CD4-positive, alpha-beta T cell treated with Interleukin-15 for 1 hour (primary cell): ENCODE measurements around the gene TRMT5.

ENCODE experiments used
- DNase-seq: peaks from one replicate; pipeline ENCODE4 v3.0.0-alpha.2; 2020

Gene TRMT5

GRCh38 chr14:60980811-60981632 is at the start of gene TRMT5, which contains the start of gene SLC38A6:
TSS of gene TRMT5 (minus strand) at chr14:60981079. CDS start at chr14:60980973, 106 bp downstream.
TSS of gene SLC38A6 (plus strand) at chr14:60981245. CDS start at chr14:60981278, 33 bp downstream.
- peak; percentile 91 for DNase-seq

- no peak for DNase-seq
These were observed 45.6 kb upstream of the TRMT5 start for GRCh38 chr14:61026526-61026925.

- DNase-seq, result peak; percentile 43
These were observed 44.7 kb upstream of the TRMT5 start for GRCh38 chr14:61025251-61026223.

DNA sequence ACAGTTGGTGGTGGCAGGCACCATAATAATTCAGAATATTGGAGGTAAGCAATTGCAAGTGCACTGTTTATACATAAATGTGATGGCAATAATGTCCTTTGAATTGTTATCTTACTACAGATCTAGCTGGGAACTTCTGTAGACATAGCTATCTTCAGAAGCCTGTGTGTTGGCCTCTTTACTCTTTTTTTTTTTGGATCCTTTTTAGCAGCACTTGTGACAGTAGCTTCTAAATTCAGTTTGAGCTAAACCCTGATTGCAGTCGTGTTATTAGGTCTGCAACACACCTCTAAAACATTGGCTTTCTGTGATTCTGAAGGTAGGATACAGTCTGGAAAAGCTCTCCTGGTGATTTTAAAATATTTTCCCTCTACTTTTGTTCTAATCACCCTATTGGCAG is 38.7 kb upstream of the TRMT5 start:
- no peak for DNase-seq

- no peak for DNase-seq
These were observed 22.7 kb upstream of the TRMT5 start for GRCh38 chr14:61003571-61003970.

- no peak for DNase-seq
These were observed 18.7 kb upstream of the TRMT5 start for GRCh38 chr14:60999536-60999935.

- DNase-seq, result no peak
These were observed 17.7 kb upstream of the TRMT5 start for GRCh38 chr14:60998617-60999016.

DNA sequence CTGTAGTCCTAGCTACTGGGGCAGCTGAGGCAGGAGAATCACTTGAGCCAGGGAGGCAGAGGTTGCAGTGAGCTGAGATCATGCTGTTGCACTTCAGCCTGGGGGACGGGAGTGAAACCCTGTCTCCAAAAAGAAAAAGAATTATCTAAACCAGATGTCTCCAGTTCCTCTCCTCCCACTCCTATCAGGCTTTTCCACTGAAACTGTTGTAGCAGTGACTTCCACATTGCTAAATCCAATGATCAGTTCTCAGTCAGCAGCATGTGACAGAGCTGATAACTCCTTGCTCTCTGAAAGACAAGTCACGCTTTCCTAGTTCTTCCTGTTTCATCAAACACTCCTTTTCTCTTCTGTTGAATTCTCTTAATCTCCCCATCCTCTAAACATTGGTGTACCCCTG is 8.7 kb upstream of the TRMT5 start:
- DNase-seq, result no peak

DNA sequence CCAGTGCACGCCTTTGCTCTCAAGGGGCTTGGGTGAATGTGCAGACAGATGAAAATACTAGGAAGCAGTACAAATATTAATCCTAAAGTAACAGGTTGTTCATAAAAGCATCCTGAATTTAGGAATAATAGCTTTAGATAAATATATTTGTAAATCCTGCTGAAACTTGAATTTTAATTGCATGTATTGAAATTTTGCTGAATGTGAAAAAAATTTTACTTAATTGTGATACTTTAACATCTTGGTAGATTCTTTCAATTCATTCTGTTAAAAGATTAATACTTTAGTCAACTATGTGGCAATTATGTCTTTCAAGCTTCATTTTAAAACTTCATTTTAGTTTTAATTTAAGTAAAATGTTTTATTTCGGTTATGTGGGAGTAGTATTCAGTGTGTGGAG is 5.6 kb upstream of the TRMT5 start:
- DNase-seq, result no peak

GRCh38 chr14:60984196-60984595 is 3.3 kb upstream of the TRMT5 start:
- DNase-seq, result no peak

GRCh38 chr14:60981633-60982455 is 965 bp upstream of the TRMT5 start:
- DNase-seq, result no peak

DNA sequence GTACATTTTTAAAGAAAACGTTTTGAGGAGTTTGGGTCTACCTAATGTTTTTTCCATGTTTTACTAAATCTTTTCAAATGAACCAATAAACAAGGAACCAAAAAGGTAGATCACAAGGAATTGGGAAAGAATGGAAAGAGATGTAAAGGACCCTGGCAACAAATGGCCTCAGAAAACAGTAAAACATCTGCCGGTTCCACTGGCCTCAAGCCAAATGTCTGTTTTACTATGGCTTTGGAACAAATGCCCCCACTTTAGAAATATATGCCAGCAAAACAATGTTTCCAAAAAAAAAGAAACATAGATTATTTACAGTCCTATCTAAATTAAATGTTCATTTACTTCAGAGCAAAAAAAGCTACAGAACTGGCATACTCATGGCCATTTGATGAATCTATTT is 3.0 kb downstream of the TRMT5 start:
- no peak for DNase-seq

GRCh38 chr14:60975551-60975950 is 5.3 kb downstream of the TRMT5 start:
- DNase-seq, result no peak

DNA sequence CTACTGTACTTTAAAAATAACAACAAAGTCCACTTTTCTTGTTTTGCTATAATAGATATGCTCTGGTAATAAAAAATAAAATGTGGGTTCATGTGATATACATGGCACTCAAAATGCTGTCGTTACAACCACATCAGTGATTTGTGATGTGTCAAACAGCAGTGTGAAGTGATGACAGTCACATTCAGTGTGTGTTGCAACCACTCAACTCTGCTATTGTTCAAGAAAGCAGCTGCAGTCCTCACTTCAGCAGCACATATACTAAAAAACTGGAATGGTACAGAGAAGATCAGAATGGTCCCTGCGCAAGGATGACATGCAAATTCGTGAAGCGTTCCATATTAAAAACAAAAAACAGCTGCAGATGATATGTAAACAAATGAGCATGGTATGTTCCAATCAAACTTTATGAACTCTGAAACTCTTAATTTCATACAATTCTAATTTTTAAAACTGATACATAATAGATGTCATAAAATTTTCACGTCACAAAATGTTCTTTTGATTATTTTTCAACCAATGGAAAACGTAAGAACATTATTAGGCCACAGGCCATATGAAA is 6.7 kb downstream of the TRMT5 start:
- DNase-seq, result no peak

DNA sequence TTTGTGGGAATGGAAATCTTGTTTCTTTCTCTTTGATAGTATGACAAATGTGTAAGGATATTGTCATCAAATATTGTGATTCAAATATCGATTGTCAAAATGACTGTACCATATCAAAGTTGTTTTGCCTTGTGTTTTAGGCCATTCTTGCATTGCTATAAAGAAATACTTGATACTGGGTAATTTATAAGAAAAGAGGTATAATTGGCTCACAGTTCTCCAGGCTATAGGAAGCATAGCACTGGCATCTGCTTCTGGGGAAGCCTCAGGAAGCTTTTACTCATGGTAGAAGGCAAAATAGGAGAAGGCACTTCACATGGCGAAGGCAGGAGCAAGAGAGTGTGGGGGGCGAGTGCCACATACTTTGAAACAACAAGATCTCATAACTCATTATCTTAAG is 7.8 kb downstream of the TRMT5 start:
- no peak for DNase-seq

DNA sequence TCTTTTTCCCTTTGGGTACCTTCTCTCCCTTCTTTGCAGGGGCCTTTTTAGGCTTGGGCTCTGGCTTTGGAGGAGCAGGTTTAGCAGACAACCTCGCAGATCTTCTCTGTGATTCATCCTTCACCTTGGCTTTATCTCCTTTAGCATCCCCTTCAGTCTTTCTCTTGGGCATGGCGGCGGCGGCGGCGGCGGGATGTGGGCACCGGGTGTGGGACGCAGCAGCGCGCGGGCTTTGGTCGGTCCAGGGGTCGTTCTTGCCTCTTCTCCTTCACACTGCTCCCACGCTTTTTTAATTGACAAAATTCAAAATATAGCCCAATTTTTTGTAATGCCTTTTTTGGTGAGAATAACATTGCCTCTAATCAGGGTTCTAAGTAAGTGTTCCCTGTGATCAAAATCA is 8.6 kb downstream of the TRMT5 start:
- DNase-seq, result no peak

- DNase-seq, result no peak
These were observed 9.6 kb downstream of the TRMT5 start for GRCh38 chr14:60971271-60971670.

GRCh38 chr14:60970146-60970545 is 10.7 kb downstream of the TRMT5 start:
- no peak for DNase-seq

- no peak for DNase-seq
These were observed 12.2 kb downstream of the TRMT5 start for GRCh38 chr14:60968671-60969070.

- no peak for DNase-seq
These were observed 12.8 kb downstream of the TRMT5 start for GRCh38 chr14:60968099-60968498.

- DNase-seq, result no peak
These were observed 15.5 kb downstream of the TRMT5 start for GRCh38 chr14:60965402-60965801.

DNA sequence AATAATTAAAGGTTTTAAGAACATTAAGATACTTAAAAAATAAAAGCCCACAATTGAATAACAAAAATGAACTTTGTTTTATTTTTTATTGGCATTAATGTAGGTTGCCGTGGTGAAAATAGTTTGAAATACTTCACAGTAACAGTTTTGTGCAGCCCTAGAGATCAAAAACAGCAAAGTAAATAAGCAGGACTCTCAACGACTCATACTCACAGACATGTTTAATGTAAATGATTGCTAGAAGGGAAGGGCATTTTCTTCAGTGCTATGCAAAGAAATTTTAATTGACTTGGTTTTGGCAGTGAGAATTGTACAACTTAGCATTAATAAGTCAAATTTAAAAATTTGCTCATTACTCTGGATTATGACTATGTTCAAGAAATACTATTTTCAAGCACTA is 16.0 kb downstream of the TRMT5 start:
- no peak for DNase-seq
